PC-3 (cell line): Measurements from ENCODE around the gene PTPMT1. TPM values are rescaled to one million over a fixed set of nuclear protein-coding genes. Genes with fewer than 3 reads are reported as not detected.

Experiments used
- ATAC-seq: fragments of 200-7000 bp; cut with Tn5 transposase; 2 replicates; pipeline ENCODE4 v1.9.1; 2020; ENCODE audit warnings: mild to moderate bottlenecking, moderate library complexity
- BruUV-seq: library from RNA; stranded (reverse); fragments of 400-500 nt; replicated peaks from 2 replicates; lab custom pipeline; 2021; lab: Mats Ljungman, UMichigan
- CTCF ChIA-PET: fragments of 300-600 bp; sonication (Branson Sonifier 250); formaldehyde crosslinking; loops from one replicate; lab custom pipeline; 2022; ENCODE audit warnings: antibody characterized with exemption; lab: Charles Lee
- POLR2A ChIA-PET: fragments of 300-600 bp; sonication (Branson Sonifier 250); formaldehyde crosslinking; loops from one replicate; lab custom pipeline; 2022; ENCODE audit warnings: antibody characterized with exemption; ENCODE audit not compliant: unreplicated experiment; lab: Charles Lee
- DNase-seq: peaks from one replicate; pipeline ENCODE4 v3.0.0-alpha.2; 2015
- H2AFZ ChIP-seq: fragments of 300-600 bp; sonication (generic); 2 replicates; pipeline ENCODE4 v1.6.0; 2016; ENCODE audit warnings: antibody characterized with exemption, low read length
- H3F3A ChIP-seq: fragments of 300-600 bp; sonication (generic); one replicate; pipeline ENCODE4 v1.6.0; 2017; ENCODE audit warnings: antibody characterized with exemption, low read length, control low read depth, mild to moderate bottlenecking; ENCODE audit not compliant: unreplicated experiment
- H3K27ac ChIP-seq: fragments of 300-600 bp; sonication (generic); 2 replicates; pipeline ENCODE4 v1.5.1; 2016; ENCODE audit warnings: mild to moderate bottlenecking, low read length
- H3K27me3 ChIP-seq: fragments of 300-600 bp; sonication (generic); 2 replicates; pipeline ENCODE4 v1.6.1; 2016; ENCODE audit warnings: low read length, mixed read lengths
- H3K36me3 ChIP-seq: fragments of 300-600 bp; sonication (generic); 2 replicates; pipeline ENCODE4 v1.6.1; 2016; ENCODE audit warnings: low read depth, mixed run types, low read length, mixed read lengths
- H3K4me1 ChIP-seq: fragments of 300-600 bp; sonication (generic); 2 replicates; pipeline ENCODE4 v1.5.1; 2016; ENCODE audit warnings: low read length; ENCODE audit not compliant: insufficient read depth
- H3K4me2 ChIP-seq: fragments of 300-600 bp; sonication (generic); 2 replicates; pipeline ENCODE4 v1.6.0; 2016; ENCODE audit warnings: low read length
- H3K4me3 ChIP-seq: fragments of 300-600 bp; sonication (generic); 2 replicates; pipeline ENCODE4 v1.5.1; 2016; ENCODE audit warnings: mild to moderate bottlenecking, low read length, mixed read lengths
- H3K79me2 ChIP-seq: fragments of 300-600 bp; sonication (generic); 2 replicates; pipeline ENCODE4 v1.6.1; 2017; ENCODE audit warnings: low read length, mixed read lengths
- H3K9ac ChIP-seq: fragments of 300-600 bp; sonication (generic); 2 replicates; pipeline ENCODE4 v1.6.0; 2016; ENCODE audit warnings: mild to moderate bottlenecking, low read length
- H3K9me2 ChIP-seq: fragments of 300-600 bp; sonication (generic); replicated peaks from 2 replicates; pipeline ENCODE4 v1.6.1; 2016; ENCODE audit warnings: mixed run types, low read length, mixed read lengths
- H3K9me3 ChIP-seq: fragments of 300-600 bp; sonication (generic); 2 replicates; pipeline ENCODE4 v1.6.1; 2016; ENCODE audit warnings: low read length, mixed read lengths
- H4K20me1 ChIP-seq: fragments of 300-600 bp; sonication (generic); 2 replicates; pipeline ENCODE4 v1.6.1; 2016; ENCODE audit warnings: low read length, mixed read lengths
- EZH2 ChIP-seq: fragments of 300-600 bp; sonication (generic); IDR thresholded peaks from one replicate; pipeline ENCODE4 v1.6.1; 2017; ENCODE audit warnings: antibody characterized with exemption, mild to moderate bottlenecking, low read length; ENCODE audit not compliant: unreplicated experiment
- EZH2phosphoT487 ChIP-seq: fragments of 300-600 bp; sonication (generic); IDR thresholded peaks from 2 replicates; pipeline ENCODE4 v1.6.1; 2018; ENCODE audit warnings: mild to moderate bottlenecking, antibody characterized with exemption, low read length, borderline replicate concordance
- intact Hi-C: fragments of 100-400 bp; cut with micrococcal nuclease; formaldehyde crosslinking; loops from 2 replicates; pipeline ENCODE4 v1.9.0; 2023
- total RNA-seq: library from RNA; depleted of rRNA; stranded (reverse); fragments of >200 nt; gene quantifications from 2 replicates; pipeline ENCODE4 v1.2.3, GENCODE V29; 2014
- TF ChIP-seq, protein P1 (sequence below): fragments of 300-600 bp; sonication (generic); conservative IDR thresholded peaks from 2 replicates; pipeline ENCODE4 v1.5.1; 2017; ENCODE audit warnings: antibody characterized with exemption, low read depth, mild to moderate bottlenecking, low read length

PTPMT1 gene
- total RNA-seq, 1 experiment from 2014 or later, result 212 TPM

DNA sequence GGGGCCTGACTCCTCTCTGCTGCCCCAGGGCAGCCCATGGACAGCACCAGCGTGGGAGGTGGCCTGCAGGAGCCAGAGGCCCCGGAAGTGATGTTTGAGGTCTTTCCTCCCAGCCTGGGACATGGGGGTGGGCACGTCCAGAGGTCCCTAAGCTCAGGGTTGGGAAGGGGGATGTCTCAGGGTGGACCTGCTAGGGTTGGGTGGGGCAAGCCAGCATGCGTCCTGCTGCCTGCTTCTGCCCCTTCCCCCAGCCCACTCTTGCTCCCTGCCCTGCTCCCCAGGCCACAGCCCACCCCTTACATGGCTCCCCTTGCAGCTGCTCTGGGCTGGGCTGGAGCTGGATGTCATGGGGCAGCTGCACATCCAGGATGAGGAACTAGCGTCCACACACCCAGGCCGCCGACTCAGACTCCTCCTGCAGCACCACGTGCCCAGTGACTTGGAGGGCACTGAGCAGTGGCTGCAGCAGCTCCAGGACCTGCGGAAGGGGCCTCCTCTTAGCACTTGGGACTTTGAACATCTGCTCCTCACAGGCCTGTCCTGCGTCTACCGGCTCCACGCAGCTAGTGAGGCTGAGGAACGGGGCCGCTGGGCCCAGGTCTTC is 22.4 kb downstream of the PTPMT1 start:
- DNase-seq, result no peak
- no peak for ATAC-seq
- intact Hi-C loops, result no loop called here
- Histone ChIP-seq H3K4me2 (no peak overlapping the region), H3K27me3 (no peaks in the 10 kb centered on the region), H3K9me2 (no peaks in the 10 kb centered on the region), H3K27ac (no peak overlapping the region), H3K79me2 (no peaks in the 10 kb centered on the region), H2AFZ (no peak overlapping the region), H3K9ac (no peak overlapping the region), H3F3A (no peaks in the 10 kb centered on the region), H3K36me3 (peaks cover 8% of the 10 kb centered on the region; the same call in 1 of the 2 replicates), H3K4me1 (no peaks in the 10 kb centered on the region), H4K20me1 (no peaks in the 10 kb centered on the region), H3K4me3 (no peak overlapping the region), H3K9me3 (no peaks in the 10 kb centered on the region)
- no TSS peak for BruUV-seq
- ChIA-PET POLR2A (no interaction called here), CTCF (interaction anchor here (0.6 kb wide), 1 partner anchor 35 kb away, joined by 3 read pairs; the partner anchor contains the start of gene CELF1)
- no peak for TF ChIP-seq EZH2
- TF ChIP-seq, protein P1, sequence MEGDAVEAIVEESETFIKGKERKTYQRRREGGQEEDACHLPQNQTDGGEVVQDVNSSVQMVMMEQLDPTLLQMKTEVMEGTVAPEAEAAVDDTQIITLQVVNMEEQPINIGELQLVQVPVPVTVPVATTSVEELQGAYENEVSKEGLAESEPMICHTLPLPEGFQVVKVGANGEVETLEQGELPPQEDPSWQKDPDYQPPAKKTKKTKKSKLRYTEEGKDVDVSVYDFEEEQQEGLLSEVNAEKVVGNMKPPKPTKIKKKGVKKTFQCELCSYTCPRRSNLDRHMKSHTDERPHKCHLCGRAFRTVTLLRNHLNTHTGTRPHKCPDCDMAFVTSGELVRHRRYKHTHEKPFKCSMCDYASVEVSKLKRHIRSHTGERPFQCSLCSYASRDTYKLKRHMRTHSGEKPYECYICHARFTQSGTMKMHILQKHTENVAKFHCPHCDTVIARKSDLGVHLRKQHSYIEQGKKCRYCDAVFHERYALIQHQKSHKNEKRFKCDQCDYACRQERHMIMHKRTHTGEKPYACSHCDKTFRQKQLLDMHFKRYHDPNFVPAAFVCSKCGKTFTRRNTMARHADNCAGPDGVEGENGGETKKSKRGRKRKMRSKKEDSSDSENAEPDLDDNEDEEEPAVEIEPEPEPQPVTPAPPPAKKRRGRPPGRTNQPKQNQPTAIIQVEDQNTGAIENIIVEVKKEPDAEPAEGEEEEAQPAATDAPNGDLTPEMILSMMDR, result no peak
- TF ChIP-seq EZH2phosphoT487, result no peak

DNA sequence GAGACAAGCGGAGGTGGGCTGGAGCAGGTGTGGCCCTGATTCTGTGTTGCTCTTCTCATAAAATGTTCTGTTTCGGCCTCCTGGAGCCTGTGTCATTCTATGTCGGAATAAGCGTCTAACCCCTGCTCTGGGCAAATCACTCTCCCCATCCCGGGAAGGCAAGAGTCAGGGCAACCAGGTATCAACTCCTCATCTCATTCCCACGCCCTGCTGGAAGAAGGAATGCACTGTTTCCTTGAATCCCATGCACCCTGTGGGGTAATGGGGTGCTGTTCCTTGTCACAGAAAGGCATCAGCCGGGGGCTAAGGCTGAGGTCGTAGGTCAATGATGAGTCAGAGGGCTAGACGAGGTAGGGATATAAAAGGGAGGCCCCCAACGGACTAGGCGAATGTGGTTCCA is 23.7 kb downstream of the PTPMT1 start:
- no peak overlapping the region for H3K9ac ChIP-seq
- no peak overlapping the region for H3K4me2 ChIP-seq
- POLR2A ChIA-PET, result no interaction called here
- no peak for TF ChIP-seq EZH2phosphoT487
- TF ChIP-seq EZH2, result no peak
- TF ChIP-seq, protein P1, result no peak
- no peak for DNase-seq
- BruUV-seq, result no TSS peak
- H3K27ac ChIP-seq, result no peak overlapping the region
- no peaks in the 10 kb centered on the region for H3K9me2 ChIP-seq
- H3K79me2 ChIP-seq, result no peaks in the 10 kb centered on the region
- no peak overlapping the region for H3K4me3 ChIP-seq
- intact Hi-C loops, result no loop called here
- ATAC-seq, result no peak
- peaks cover 11% of the 10 kb centered on the region for H3K27me3 ChIP-seq
- CTCF ChIA-PET, result no interaction called here
- H2AFZ ChIP-seq, result no peak overlapping the region
- H3F3A ChIP-seq, result no peaks in the 10 kb centered on the region
- no peaks in the 10 kb centered on the region for H4K20me1 ChIP-seq
- no peaks in the 10 kb centered on the region for H3K4me1 ChIP-seq
- H3K36me3 ChIP-seq, result 0 out of 2 replicates have a peak, but pooled peaks cover 3% of the 10 kb centered on the region
- no peaks in the 10 kb centered on the region for H3K9me3 ChIP-seq

DNA sequence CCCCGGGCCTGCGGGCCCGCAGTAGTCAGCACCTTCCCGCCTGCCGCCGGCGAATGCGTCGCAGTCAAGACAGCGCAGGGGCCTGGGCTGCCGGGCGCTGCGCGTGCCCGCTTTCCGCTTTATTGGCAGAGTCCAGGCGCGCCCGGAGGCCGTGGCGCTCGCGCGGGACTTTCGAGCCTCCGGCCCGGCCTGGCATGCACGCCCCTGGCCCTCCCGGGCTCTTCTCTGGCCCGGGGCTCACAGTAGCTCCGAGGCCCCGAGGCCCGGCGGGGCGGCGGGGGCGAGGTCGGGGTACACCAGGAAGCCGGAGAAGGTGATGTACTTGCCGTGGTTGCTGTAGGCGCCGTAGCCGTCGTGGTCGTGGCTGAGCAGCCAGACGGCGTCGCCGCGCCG is 24.2 kb downstream of the PTPMT1 start:
- no peak overlapping the region for H3K27ac ChIP-seq
- H3K4me1 ChIP-seq, result no peaks in the 10 kb centered on the region
- no TSS peak for BruUV-seq
- H3K36me3 ChIP-seq, result no peaks in the 10 kb centered on the region
- H3K9me3 ChIP-seq, result no peaks in the 10 kb centered on the region
- no peak overlapping the region for H3K4me2 ChIP-seq
- H4K20me1 ChIP-seq, result no peaks in the 10 kb centered on the region
- H3K9me2 ChIP-seq, result no peaks in the 10 kb centered on the region
- ChIA-PET CTCF (no interaction called here), POLR2A (no interaction called here)
- no peak overlapping the region for H3K4me3 ChIP-seq
- ATAC-seq (no peak), DNase-seq (no peak)
- intact Hi-C loops, result no loop called here
- no peaks in the 10 kb centered on the region for H3F3A ChIP-seq
- TF ChIP-seq EZH2phosphoT487 (no peak), EZH2 (no peak)
- TF ChIP-seq, protein P1, result no peak
- H3K79me2 ChIP-seq, result no peaks in the 10 kb centered on the region
- no peak overlapping the region for H3K9ac ChIP-seq
- peaks cover 15% of the 10 kb centered on the region for H3K27me3 ChIP-seq
- no peak overlapping the region for H2AFZ ChIP-seq
